NCI-H82 treated with DMSO at 0.1 percent for 48 hours (cell line): ENCODE measurements around the gene PRMT1.

Source experiments
- DNase-seq: peaks from one replicate; lab custom pipeline; 2025; ENCODE audit not compliant: unreplicated experiment; lab: John Stamatoyannopoulos, UW

Gene PRMT1

DNA sequence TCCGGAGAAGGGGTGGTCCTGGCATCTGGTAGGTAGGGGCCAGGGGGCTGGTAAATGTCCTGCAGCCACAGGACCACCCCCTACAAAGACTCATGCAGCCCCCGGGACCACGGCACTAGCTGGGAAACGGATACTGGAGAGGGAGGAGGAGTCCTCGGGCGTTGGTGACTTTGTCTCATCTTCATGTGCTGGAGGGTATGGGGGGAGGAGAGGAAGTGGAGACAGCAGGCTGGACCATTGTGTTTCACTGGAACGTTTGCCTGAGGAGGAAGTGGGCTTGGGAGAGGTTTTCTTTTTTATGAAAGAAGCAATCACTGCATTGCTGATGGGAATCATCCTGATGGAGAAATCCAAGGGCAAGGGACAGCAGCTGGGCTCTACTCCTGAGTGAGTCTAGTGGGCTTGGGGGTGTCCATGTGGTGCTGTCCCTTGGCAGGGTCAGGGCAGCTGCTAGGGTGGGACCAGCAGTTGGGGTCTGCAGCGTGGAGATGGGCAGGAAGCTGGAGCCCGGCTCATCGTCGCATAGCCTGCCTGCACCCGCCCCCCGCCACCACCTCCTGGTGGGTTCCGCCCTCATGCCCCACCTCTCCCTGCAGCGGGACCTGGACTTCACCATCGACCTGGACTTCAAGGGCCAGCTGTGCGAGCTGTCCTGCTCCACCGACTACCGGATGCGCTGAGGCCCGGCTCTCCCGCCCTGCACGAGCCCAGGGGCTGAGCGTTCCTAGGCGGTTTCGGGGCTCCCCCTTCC lies 10.7 kb downstream of the PRMT1 start:
- no peak for DNase-seq

GRCh38 chr19:49688531-49689132 lies 11.6 kb downstream of the PRMT1 start:
- no peak for DNase-seq

DNA sequence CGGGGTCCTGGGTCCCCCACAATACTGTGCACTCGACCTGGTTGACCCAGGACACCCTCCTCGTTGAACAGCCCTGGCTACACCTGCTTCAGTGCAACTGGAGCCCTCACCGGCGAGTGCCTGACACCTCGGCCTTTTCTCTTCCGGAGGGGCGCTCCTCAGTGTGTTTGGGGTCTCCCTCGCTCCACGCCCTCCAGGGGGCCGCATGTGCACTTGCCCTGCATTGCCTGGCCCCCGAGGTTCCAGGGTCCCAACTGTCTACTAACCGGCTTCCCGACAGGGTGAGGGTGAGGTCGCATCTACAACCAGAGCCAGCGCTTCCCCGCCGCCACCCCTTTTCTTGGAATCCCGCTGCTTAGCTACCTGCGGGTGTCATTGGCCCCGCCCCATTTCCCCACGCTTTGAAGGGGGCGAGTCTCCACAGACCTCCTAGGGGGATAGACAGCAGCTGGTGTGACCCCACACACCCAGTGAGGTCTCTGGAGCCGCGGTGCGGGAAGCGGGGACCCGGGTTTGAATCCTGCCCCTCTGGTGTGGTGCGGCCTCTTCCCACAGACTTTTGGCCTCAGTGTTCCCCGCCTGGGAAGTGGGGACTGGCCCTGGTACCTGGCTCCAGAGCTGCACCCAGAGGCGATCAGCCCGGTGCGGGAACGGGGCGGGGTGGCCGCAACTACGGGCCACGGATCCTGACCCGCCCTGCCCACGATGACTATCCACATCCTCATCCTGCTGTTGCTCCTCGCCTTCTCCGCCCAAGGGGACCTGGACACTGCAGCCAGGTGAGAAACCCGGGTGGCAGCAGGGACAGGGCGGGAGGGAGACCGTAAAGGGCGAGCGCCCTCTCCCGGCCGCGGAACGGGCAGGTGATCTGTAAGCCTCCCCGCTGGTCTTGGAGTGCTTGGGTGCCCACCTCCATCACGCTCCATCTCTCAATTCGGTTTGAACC lies 12.3 kb downstream of the PRMT1 start, which contains the start of gene ADM5:
ADM5 (plus strand) TSS at position 462 of the 946 bp plus-strand sequence; CDS start at position 706, 244 bp downstream.
- peak; percentile 35 for DNase-seq

DNA sequence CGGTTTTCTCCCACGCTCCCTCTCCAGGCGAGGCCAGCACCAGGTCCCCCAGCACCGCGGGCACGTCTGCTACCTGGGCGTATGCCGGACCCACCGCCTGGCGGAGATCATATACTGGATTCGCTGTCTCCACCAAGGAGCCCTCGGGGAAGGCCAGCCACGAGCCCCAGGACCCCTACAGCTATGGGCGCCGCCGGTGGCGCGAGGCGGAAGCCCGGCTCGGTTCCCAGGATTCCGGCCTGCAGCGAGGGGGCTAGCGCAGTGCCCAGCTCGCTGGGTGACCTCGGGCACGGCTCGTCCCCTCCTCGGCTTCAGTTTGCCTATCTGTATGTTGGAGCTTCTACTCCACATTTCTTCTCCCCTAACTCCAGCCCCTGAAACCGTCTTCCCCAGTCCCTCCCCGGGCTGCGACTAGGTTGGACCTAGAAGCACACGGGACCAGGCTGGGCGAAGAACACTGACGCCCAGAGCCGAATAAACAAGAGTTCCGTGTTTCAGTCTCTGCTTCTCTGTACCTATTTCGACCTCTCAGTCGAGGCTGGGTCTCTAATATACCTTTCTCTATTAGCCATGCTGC lies 13.1 kb downstream of the PRMT1 start:
- no peak for DNase-seq

DNA sequence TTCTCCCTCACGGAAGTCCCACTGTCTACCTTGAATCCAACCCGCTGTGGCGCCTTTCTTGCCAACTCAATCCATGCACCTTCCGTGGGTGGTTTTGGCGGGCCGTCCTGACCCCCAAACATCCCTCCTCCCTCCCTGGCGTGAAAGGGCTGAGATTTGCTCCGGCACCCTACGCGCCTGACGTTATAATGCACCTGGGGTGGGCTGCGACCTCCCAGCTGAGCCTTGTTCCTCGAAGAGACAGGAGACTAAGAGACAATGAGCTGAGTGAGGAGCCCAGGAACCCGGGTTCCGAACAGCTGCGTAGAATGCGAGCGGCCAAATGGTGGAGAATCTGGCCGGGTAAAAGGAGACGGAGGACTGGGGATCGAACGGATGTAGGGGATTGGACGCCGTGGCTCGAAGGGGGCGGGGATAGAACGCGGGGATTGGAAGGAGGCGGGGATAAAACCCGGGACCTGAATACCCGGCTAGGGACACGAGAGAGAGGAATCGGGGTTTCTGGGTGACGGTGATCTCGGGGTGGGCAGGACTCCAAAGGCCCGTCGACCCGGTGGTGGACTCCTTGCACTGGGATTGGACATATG lies 13.7 kb downstream of the PRMT1 start, which contains the start of gene CPT1C:
CPT1C (plus strand) TSS at position 461 of the 587 bp plus-strand sequence. CDS start 1,137 bp downstream, outside the sequence.
- peak; percentile 90 for DNase-seq

DNA sequence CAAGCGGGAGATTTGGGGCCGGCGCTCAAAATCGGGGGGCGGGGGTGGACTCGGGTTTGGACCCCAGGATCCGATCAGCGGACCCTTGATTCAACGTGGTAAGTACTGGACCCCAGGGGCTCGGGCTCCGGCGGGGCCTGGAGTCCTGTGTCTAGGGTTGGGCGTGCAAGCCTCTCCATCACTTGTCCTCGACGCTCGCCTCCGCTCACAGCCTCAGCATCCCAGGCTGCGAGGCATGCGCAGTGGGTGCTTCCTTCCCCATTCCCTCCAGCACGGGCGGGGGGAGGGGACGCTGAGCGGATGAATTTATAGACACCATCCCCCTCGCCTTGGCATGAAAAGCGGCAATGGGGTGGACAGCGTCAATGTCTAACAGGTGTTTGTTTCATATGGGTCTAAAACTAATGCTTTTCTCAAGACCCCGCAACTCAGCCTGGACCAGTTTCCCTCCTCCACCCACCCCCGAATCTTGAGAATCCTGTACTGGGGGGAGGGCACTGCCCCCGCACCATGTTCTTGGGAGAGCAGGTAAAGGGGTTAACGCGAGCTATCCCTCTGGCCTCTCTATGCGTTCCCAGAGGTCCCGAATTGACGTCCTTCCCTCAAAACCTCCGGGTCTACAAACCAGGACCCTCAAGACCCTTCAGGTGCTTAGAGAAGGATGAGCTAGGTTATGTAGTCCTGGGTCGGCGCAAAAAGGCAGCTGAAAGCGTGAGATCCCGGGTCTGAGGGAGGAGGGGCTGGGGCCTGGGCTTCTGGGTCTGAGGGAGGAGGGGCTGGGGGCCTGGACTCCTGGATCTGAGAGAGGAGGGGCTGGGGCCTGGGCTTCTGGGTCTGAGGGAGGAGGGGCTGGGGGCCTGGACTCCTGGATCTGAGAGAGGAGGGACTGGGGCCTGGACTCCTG lies 14.4 kb downstream of the PRMT1 start:
- peak; percentile 61 for DNase-seq

DNA sequence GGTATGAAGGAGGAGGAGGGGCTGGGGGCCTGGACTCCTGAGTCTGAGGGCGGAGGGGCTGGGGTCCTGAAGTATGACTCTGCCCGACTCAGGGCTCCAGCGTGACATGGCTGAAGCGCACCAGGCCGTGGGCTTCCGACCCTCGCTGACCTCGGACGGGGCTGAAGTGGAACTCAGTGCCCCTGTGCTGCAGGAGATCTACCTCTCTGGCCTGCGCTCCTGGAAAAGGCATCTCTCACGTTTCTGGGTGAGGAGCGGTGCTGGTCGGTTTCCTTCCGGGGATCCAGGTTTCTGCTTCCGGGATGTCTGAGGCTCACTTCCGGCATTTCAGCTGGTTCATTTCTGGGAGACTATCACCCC lies 15.1 kb downstream of the PRMT1 start:
- DNase-seq, result no peak

DNA sequence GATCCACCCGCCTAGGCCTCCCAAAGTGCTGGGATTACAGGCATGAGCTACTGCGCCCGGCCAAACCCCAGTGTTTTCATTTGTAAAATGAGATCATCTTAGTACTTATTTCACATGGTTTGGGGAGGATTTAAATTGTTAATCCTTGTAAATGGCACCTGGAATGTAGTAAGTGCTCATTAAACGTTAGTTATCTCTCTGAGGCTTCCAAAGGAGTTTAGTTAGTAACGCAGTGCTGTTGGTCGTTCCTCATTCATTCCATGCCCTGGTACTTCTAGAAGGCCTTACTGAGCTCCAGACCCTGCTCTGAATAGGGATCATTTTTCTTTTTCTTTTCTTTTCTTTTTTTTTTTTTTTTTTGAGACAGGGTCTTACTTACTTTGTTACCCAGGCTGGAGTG lies 19.0 kb downstream of the PRMT1 start:
- DNase-seq, result no peak

GRCh38 chr19:49696865-49697264 lies 19.8 kb downstream of the PRMT1 start:
- no peak for DNase-seq

GRCh38 chr19:49699364-49699763 lies 22.3 kb downstream of the PRMT1 start:
- no peak for DNase-seq

GRCh38 chr19:49700563-49700962 lies 23.5 kb downstream of the PRMT1 start:
- no peak for DNase-seq

DNA sequence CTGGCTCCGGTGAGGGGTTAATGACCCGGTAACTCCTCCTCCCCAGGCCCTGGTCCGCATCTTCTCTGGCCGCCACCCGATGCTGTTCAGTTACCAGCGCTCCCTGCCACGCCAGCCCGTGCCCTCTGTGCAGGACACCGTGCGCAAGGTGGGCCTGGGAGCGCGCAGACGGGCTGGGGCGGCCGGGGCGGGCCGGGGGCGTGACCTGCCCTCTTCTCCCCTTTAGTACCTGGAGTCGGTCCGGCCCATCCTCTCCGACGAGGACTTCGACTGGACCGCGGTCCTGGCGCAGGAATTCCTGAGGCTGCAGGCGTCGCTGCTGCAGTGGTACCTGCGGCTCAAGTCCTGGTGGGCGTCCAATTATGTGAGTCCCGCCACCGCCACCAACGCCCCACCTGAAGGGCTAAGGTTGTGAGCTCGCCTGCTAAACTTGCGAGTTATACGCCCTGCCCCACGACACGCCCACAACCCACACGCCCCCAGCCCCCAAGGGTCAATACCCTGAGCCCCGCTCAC lies 24.3 kb downstream of the PRMT1 start:
- DNase-seq, result no peak

DNA sequence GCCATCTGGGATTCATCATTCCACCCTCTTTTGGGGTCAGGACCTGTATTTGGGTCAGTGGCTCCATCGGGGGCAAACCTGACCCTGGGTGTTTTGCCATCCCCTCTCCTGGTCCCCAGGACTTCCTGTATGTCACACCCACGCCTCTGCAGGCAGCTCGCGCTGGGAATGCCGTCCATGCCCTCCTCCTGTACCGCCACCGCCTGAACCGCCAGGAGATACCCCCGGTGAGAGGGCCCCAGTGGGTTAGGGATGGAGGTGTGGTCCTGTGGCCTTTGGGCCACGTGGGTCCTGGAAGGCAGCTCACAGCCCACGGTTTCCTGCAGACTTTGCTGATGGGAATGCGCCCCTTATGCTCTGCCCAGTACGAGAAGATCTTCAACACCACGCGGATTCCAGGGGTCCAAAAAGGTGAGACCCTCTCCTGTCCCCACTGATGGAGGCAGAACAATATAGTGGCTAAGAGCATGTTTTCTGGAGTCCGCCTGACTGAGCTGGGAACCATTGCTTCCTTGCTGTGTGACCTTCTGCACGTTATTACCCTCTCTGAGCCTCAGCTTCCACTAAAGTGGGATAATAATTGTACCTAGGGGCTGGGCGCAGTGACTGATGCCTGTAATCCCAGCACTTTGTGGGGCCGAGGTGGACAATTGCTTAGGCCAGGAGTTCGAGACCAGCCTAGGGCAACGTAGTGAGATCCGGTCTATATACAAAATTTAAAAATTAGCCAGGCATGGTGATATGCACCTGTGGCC lies 28.0 kb downstream of the PRMT1 start:
- DNase-seq, result no peak

GRCh38 chr19:49705919-49706318 lies 28.8 kb downstream of the PRMT1 start:
- DNase-seq, result no peak

- DNase-seq, result no peak
These were observed 33.4 kb downstream of the PRMT1 start for GRCh38 chr19:49710372-49710951.

GRCh38 chr19:49712397-49712859 lies 35.4 kb downstream of the PRMT1 start:
- DNase-seq, result peak; percentile 88

DNA sequence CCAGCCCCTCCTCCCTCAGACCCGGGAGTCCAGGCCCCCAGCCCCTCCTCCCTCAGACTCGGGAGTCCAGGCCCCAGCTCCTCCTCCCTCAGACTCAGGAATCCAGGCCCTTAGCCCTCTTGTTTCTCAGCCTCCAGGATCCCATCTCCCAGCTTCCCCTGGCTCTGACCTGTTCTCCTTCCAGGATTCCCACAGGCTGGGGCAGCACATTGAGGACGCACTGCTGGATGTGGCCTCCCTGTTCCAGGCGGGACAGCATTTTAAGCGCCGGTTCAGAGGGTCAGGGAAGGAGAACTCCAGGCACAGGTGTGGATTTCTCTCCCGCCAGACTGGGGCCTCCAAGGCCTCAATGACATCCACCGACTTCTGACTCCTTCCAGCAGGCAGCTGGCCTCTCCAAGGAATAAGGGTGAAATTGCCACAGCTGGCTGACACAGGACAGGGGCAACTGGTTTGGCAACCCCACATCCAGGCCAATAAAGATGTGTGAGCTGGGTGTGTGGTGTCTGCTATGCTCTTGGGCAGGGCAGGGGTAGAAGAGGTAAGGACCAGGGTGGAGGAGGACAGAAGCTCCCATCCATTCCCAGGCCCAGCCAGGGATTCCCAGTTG lies 36.3 kb downstream of the PRMT1 start:
- no peak for DNase-seq

GRCh38 chr19:49716154-49716553 lies 39.1 kb downstream of the PRMT1 start:
- no peak for DNase-seq
